SK-N-SH (cell line): ENCODE results near the gene SRMS. TPM values are rescaled to one million over a fixed set of nuclear protein-coding genes. Genes with fewer than 3 reads are reported as not detected.

Experiments used
- CTCF ChIA-PET: fragments of 300-600, 350-600 bp; formaldehyde crosslinking; extraction: SDS; loops from one replicate; lab custom pipeline; 2021; lab: Yijun Ruan, JAX
- POLR2A ChIA-PET: fragments of 350-600 bp; sonication (Branson Sonifier 250); formaldehyde crosslinking; extraction: SDS; loops from one replicate; lab custom pipeline; 2020; ENCODE audit warnings: antibody characterized with exemption, inconsistent platforms; lab: Yijun Ruan, JAX
- DNase-seq: peaks from one replicate; pipeline ENCODE4 v3.0.0; 2012
- H2AFZ ChIP-seq: fragments of 200-600 bp; sonication (generic); 2 replicates; pipeline ENCODE4 v1.8.1; 2016; ENCODE audit warnings: antibody characterized with exemption, mild to moderate bottlenecking, low read depth
- H3F3A ChIP-seq: fragments of 200-600 bp; sonication (generic); replicated peaks from 2 replicates; pipeline ENCODE3; 2016; ENCODE audit warnings: antibody characterized with exemption, mild to moderate bottlenecking; ENCODE audit not compliant: insufficient read depth
- H3K27ac ChIP-seq, 2 experiments: fragments of 200-500 bp in 1 of 2; fragments of 200-600 bp in 1 of 2; sonication (Bioruptor generic) in 1 of 2; sonication (generic), shearing (Covaris generic) in 1 of 2; 2 replicates each; pipeline versions ENCODE4 v1.5.1 to v1.6.1; 2014 to 2016; ENCODE audit warnings: low read depth in 2 of 2, inconsistent platforms in 1 of 2, low read length in 1 of 2, mild to moderate bottlenecking in 1 of 2, mixed read lengths in 1 of 2
- H3K27me3 ChIP-seq: fragments of 200-600 bp; sonication (generic), shearing (Covaris generic); 2 replicates; pipeline ENCODE4 v1.6.1; 2016; ENCODE audit warnings: mixed run types; ENCODE audit not compliant: insufficient read depth
- H3K36me3 ChIP-seq, 2 experiments: fragments of 200-500 bp in 1 of 2; fragments of 200-600 bp in 1 of 2; sonication (Bioruptor generic) in 1 of 2; sonication (generic) in 1 of 2; replicated peaks in 1 of 2; 2 replicates each; pipeline versions ENCODE3 to v1.5.1; 2014 to 2016; ENCODE audit warnings: low read length in 1 of 2, mild to moderate bottlenecking in 1 of 2; ENCODE audit not compliant: insufficient read depth in 2 of 2, control insufficient read depth in 1 of 2
- H3K4me1 ChIP-seq, 2 experiments: fragments of 200-500 bp in 1 of 2; fragments of 200-600 bp in 1 of 2; sonication (Bioruptor generic) in 1 of 2; sonication (generic), shearing (Covaris generic) in 1 of 2; 2 replicates each; pipeline versions ENCODE4 v1.5.1 to v1.6.1; 2014 to 2016; ENCODE audit warnings: low read depth in 1 of 2, low read length in 1 of 2, mixed run types in 1 of 2; ENCODE audit not compliant: insufficient read depth in 2 of 2, control insufficient read depth in 1 of 2
- H3K4me2 ChIP-seq: fragments of 200-600 bp; sonication (generic), shearing (Covaris generic); 2 replicates; pipeline ENCODE4 v1.6.1; 2017; ENCODE audit warnings: mixed run types
- H3K4me3 ChIP-seq, 2 experiments: fragments of 200-500 bp in 1 of 2; fragments of 200-600 bp in 1 of 2; sonication (Bioruptor generic) in 1 of 2; sonication (generic), shearing (Covaris generic) in 1 of 2; 2 replicates each; pipeline versions ENCODE4 v1.5.1 to v1.8.1; 2014 to 2016; ENCODE audit warnings: low read depth in 2 of 2, inconsistent platforms in 1 of 2, low read length in 1 of 2, mild to moderate bottlenecking in 1 of 2, mixed read lengths in 1 of 2, moderate library complexity in 1 of 2
- H3K79me2 ChIP-seq: fragments of 200-600 bp; sonication (generic); 2 replicates; pipeline ENCODE4 v1.8.1; 2017; ENCODE audit warnings: mild to moderate bottlenecking; ENCODE audit not compliant: insufficient read depth
- H3K9ac ChIP-seq: fragments of 200-600 bp; sonication (generic); 2 replicates; pipeline ENCODE4 v1.6.1; 2017; ENCODE audit warnings: mixed run types
- H3K9me2 ChIP-seq: fragments of 200-600 bp; sonication (generic); 2 replicates; pipeline ENCODE4 v1.6.1; 2017; ENCODE audit warnings: mixed run types
- H3K9me3 ChIP-seq: fragments of 200-600 bp; sonication (generic); 2 replicates; pipeline ENCODE4 v1.6.1; 2017; ENCODE audit warnings: mixed run types, mild to moderate bottlenecking, moderate library complexity
- H4K20me1 ChIP-seq: fragments of 200-600 bp; sonication (generic); 2 replicates; pipeline ENCODE4 v1.6.1; 2017; ENCODE audit warnings: mild to moderate bottlenecking, mixed run types; ENCODE audit not compliant: insufficient read depth
- GABPA ChIP-seq: IDR thresholded peaks from 2 replicates; pipeline ENCODE4 v1.4.0; 2012; ENCODE audit warnings: low read depth, mild to moderate bottlenecking
- MAX ChIP-seq: IDR thresholded peaks from 2 replicates; pipeline ENCODE4 v1.4.0; 2012; ENCODE audit warnings: low read depth
- MEF2A ChIP-seq: IDR thresholded peaks from 2 replicates; pipeline ENCODE4 v1.4.0; 2012; ENCODE audit warnings: low read depth, borderline replicate concordance
- NFIC ChIP-seq: IDR thresholded peaks from 2 replicates; pipeline ENCODE4 v1.4.0; 2012; ENCODE audit warnings: borderline replicate concordance
- NRF1 ChIP-seq: IDR thresholded peaks from 2 replicates; pipeline ENCODE4 v1.6.1; 2012; ENCODE audit warnings: low read depth, mild to moderate bottlenecking, low read length
- POLR2AphosphoS5 ChIP-seq: IDR thresholded peaks from 2 replicates; pipeline ENCODE4 v1.6.1; 2012; ENCODE audit warnings: low read depth, low read length
- REST ChIP-seq: IDR thresholded peaks from 2 replicates; pipeline ENCODE4 v1.6.1; 2012; ENCODE audit warnings: mild to moderate bottlenecking, low read depth, low read length, moderate library complexity
- SIN3A ChIP-seq: IDR thresholded peaks from 2 replicates; pipeline ENCODE4 v1.6.1; 2012; ENCODE audit warnings: low read depth, mild to moderate bottlenecking, low read length, moderate library complexity, borderline replicate concordance
- SMC3 ChIP-seq: IDR thresholded peaks from 2 replicates; pipeline ENCODE4 v1.6.1; 2012; ENCODE audit warnings: low read depth, low read length, improper control_type of control experiment
- TAF1 ChIP-seq: IDR thresholded peaks from 2 replicates; pipeline ENCODE4 v1.6.1; 2012; ENCODE audit warnings: low read depth, mild to moderate bottlenecking, low read length, moderate library complexity, borderline replicate concordance
- TCF12 ChIP-seq: IDR thresholded peaks from 2 replicates; pipeline ENCODE4 v1.4.0; 2012
- WGBS: methylation state at CpG from one replicate; pipeline ENCODE4 v1.1.6; 2017; ENCODE audit warnings: low lambda C conversion rate; 5-methylcytosine and 5-hydroxymethylcytosine counted together
- polyA plus RNA-seq, 3 experiments: library from polyadenylated mRNA; depleted of rRNA; stranded (reverse); fragments of >200 nt; gene quantifications; 2 replicates each; pipeline ENCODE4 v1.2.3, GENCODE V29; 2012
- TF ChIP-seq, protein P1 (sequence below): fragments of 150-350 bp; IDR thresholded peaks from 2 replicates; pipeline ENCODE4 v1.6.1; 2017; ENCODE audit warnings: antibody characterized with exemption, low read length, low read depth, borderline replicate concordance

SRMS gene
- polyA plus RNA-seq, 1 of the 3 experiments (the other 2 are of a cell fraction): not detected

GRCh38 chr20:63520934-63521601 lies 26.5 kb downstream of the SRMS start (continued):
- TF ChIP-seq REST (no peak; the same call in 1 of the 2 replicates), TCF12 (no peak)
- TF ChIP-seq, protein P1, sequence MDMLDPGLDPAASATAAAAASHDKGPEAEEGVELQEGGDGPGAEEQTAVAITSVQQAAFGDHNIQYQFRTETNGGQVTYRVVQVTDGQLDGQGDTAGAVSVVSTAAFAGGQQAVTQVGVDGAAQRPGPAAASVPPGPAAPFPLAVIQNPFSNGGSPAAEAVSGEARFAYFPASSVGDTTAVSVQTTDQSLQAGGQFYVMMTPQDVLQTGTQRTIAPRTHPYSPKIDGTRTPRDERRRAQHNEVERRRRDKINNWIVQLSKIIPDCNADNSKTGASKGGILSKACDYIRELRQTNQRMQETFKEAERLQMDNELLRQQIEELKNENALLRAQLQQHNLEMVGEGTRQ: no peak

GRCh38 chr20:63520504-63520933 lies 27.0 kb downstream of the SRMS start, which contains the start of gene PPDPF:
Gene PPDPF (plus strand): TSS chr20:63520765. CDS start chr20:63521309, 544 bp downstream.
- Histone ChIP-seq H3K9me3 (no peaks in the 10 kb centered on the region), H3K27me3 (no peaks in the 10 kb centered on the region), H4K20me1 (peaks cover 38% of the 10 kb centered on the region), H3K4me1 (peaks cover 4 to 26% of the 10 kb centered on the region in 2 experiments; a peak in 3 of 4 replicates), H3K9ac (peak within 1 kb of the TSS; percentile 97), H3K36me3 (peaks cover 13 to 19% of the 10 kb centered on the region in 2 experiments), H3K4me3 (peak within 1 kb of the TSS; percentile 84 to 85), H3K27ac (peak within 1 kb of the TSS; percentile 66 to 81), H2AFZ (peak within 1 kb of the TSS; percentile 92), H3F3A (peaks cover 23% of the 10 kb centered on the region), H3K4me2 (peak within 1 kb of the TSS; percentile 99), H3K79me2 (peaks cover 22% of the 10 kb centered on the region), H3K9me2 (no peaks in the 10 kb centered on the region)
- peak; percentile 24; the same call in 1 of the 2 replicates for TF ChIP-seq REST
- TF ChIP-seq, protein P1: no peak
- TF ChIP-seq TAF1: peak; percentile 78; the same call in 1 of the 2 replicates
- no peak for TF ChIP-seq NFIC
- TF ChIP-seq SMC3: no peak
- peak; percentile 78 for TF ChIP-seq NRF1
- TF ChIP-seq MEF2A: no peak
- TF ChIP-seq GABPA: no peak
- no peak for TF ChIP-seq SIN3A
- TF ChIP-seq POLR2AphosphoS5: peak; percentile 91
- TF ChIP-seq MAX: 0 out of 2 replicates have a peak, but pooled peaks have one; percentile 10
- ChIA-PET CTCF (interaction anchor here (0.9 to 8.7 kb wide), 17 partner anchors 9 to 139 kb away, joined by 3 to 82 read pairs (median 4); partner anchors contain the start of gene PTK6), POLR2A (interaction anchor here (0.7 to 3.0 kb wide), 17 partner anchors 9 to 118 kb away, joined by 3 to 31 read pairs (median 4); partner anchors contain the start of gene GMEB2)
- peak; percentile 100 for DNase-seq
- 0% methylated on average over 1 of the region's 64 CpGs for WGBS
